AG04449 (cell line): ENCODE results near the gene TRDN.

ENCODE experiments used
- CTCF ChIA-PET: fragments of 350-600 bp; formaldehyde crosslinking; extraction: SDS; loops from one replicate; lab custom pipeline; 2021; ENCODE audit warnings: antibody characterized with exemption; lab: Yijun Ruan, JAX
- POLR2A ChIA-PET: fragments of 400-600, 350-600 bp; formaldehyde crosslinking; extraction: SDS; loops from one replicate; lab custom pipeline; 2020; ENCODE audit warnings: antibody characterized with exemption, inconsistent platforms; lab: Yijun Ruan, JAX
- DNase-seq: peaks from one replicate; pipeline ENCODE4 v3.0.0-alpha.2; 2010; ENCODE audit warnings: low read depth, low spot score
- H3K4me3 ChIP-seq: 2 replicates; pipeline ENCODE4 v1.5.1; 2011; ENCODE audit warnings: low read depth, mild to moderate bottlenecking, control low read depth, low read length
- TF ChIP-seq, protein P1 (sequence below): IDR thresholded peaks from one replicate; pipeline ENCODE4 v1.5.1; 2011; ENCODE audit warnings: mild to moderate bottlenecking, moderate library complexity, low read length, control low read depth, inconsistent platforms; ENCODE audit not compliant: insufficient read depth; ENCODE audit errors: missing control alignments

TRDN gene

DNA sequence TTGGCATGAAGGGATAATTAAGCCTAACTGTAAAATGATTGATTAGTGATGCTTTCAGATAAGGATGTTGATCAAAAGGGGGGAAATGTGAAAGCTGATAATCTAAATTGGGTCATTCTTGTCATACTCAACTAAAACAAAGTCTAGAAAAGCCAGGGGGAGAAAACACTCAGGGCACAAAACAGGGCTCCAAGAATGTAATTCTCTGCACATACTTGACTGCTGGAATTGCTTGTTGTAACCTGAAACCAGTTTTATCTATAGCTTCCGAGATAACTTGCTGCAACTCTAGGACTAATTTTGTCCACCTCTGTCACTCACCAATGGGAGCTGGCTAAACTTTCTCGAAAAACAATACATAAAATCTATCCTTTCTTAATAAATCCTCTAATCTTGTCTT lies 330.4 kb downstream of the TRDN start:
- TF ChIP-seq, protein P1, sequence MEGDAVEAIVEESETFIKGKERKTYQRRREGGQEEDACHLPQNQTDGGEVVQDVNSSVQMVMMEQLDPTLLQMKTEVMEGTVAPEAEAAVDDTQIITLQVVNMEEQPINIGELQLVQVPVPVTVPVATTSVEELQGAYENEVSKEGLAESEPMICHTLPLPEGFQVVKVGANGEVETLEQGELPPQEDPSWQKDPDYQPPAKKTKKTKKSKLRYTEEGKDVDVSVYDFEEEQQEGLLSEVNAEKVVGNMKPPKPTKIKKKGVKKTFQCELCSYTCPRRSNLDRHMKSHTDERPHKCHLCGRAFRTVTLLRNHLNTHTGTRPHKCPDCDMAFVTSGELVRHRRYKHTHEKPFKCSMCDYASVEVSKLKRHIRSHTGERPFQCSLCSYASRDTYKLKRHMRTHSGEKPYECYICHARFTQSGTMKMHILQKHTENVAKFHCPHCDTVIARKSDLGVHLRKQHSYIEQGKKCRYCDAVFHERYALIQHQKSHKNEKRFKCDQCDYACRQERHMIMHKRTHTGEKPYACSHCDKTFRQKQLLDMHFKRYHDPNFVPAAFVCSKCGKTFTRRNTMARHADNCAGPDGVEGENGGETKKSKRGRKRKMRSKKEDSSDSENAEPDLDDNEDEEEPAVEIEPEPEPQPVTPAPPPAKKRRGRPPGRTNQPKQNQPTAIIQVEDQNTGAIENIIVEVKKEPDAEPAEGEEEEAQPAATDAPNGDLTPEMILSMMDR, result no peak
- ChIA-PET CTCF (no interaction called here), POLR2A (no interaction called here)
- no peak for DNase-seq
- no peak overlapping the region for H3K4me3 ChIP-seq

- ChIA-PET POLR2A (no interaction called here), CTCF (no interaction called here)
- DNase-seq, result no peak
- TF ChIP-seq, protein P1, result no peak
- no peak overlapping the region for H3K4me3 ChIP-seq
Observed at GRCh38 chr6:123295672-123296071, 341.1 kb downstream of the TRDN start.

DNA sequence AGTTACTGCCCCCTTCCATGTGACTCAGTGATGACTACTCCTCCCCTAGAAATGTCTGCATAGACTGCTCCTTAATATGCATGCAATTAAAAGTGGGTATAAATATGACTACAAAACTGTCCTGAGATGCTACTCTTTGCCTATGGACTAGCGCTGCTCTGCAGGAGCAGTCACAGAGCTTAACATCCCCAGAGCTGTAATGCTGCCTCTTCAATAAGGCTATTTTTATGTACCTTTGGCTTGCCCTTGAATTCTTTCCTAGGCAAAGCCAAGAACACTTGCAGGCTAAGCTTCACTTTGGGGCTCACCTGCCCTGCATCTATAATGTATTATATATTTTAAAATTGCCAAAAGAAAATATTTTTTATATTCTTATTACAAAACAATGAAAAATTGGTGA lies 341.6 kb downstream of the TRDN start:
- POLR2A ChIA-PET, result no interaction called here
- DNase-seq, result no peak
- CTCF ChIA-PET, result no interaction called here
- no peak overlapping the region for H3K4me3 ChIP-seq
- TF ChIP-seq, protein P1, result no peak

GRCh38 chr6:123288649-123289048 lies 348.1 kb downstream of the TRDN start:
- TF ChIP-seq, protein P1, result no peak
- H3K4me3 ChIP-seq, result no peak overlapping the region
- no peak for DNase-seq
- CTCF ChIA-PET, result no interaction called here
- POLR2A ChIA-PET, result no interaction called here

DNA sequence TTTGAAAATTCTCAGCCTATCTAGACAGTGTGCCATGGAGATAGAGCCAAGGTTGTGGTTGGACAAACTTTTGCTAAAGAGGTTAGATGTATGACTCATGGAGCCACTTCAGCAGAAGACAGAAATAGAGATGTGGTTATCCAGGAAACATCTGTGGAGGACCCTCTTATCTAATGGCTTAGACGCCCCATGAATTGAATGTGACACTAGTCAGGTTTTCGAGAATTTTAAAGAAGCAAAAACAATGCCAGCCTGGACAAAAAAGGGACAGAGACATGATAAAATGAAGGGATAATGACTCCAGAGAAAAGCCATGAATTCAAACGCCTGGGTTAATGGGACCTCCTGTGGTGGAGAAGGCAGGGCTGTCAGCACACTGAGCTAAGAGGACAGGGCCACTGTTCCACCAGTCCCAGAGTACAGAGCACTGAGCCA lies 360.2 kb downstream of the TRDN start:
- DNase-seq, result no peak
- CTCF ChIA-PET, result no interaction called here
- no peak overlapping the region for H3K4me3 ChIP-seq
- POLR2A ChIA-PET, result no interaction called here
- TF ChIP-seq, protein P1, result no peak

GRCh38 chr6:123263981-123264380 lies 372.8 kb downstream of the TRDN start:
- CTCF ChIA-PET, result no interaction called here
- DNase-seq, result no peak
- TF ChIP-seq, protein P1, result no peak
- H3K4me3 ChIP-seq, result no peak overlapping the region
- POLR2A ChIA-PET, result no interaction called here
